OCI-LY1 (cell line): ENCODE data around the gene BNIP2.

ENCODE experiments used
- EZH2 ChIP-seq: fragments of 200-600 bp; sonication (generic), shearing (Covaris generic); IDR thresholded peaks from 2 replicates; pipeline ENCODE4 v1.8.0; 2017; ENCODE audit warnings: borderline replicate concordance, mixed run types, mild to moderate bottlenecking, antibody characterized with exemption, low read length, moderate library complexity, mixed read lengths
- TF ChIP-seq, protein P1 (sequence below): fragments of 200-600 bp; sonication (generic), shearing (Covaris generic); IDR thresholded peaks from 2 replicates; pipeline ENCODE4 v1.5.1; 2017; ENCODE audit warnings: mild to moderate bottlenecking, antibody characterized with exemption, low read length, moderate library complexity, mixed read lengths

DNA sequence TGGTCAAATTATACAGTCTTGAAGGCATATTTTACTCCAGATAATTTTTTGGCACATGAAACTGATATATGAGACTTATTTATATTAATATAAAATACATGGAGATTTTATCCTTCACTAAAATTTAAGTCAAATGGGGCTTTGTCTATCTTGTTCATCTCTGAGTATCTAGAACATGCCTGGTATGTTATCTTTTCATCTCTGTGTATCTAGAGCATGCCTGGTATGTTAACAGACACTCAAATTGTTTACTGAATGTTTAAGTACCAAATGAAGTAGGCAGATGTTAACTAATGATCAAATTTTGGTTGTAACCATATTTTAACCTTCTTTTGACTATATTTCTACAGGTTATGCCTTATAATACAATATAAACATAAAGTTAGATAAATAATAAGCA is 39.5 kb downstream of the BNIP2 start:
- TF ChIP-seq, protein P1, sequence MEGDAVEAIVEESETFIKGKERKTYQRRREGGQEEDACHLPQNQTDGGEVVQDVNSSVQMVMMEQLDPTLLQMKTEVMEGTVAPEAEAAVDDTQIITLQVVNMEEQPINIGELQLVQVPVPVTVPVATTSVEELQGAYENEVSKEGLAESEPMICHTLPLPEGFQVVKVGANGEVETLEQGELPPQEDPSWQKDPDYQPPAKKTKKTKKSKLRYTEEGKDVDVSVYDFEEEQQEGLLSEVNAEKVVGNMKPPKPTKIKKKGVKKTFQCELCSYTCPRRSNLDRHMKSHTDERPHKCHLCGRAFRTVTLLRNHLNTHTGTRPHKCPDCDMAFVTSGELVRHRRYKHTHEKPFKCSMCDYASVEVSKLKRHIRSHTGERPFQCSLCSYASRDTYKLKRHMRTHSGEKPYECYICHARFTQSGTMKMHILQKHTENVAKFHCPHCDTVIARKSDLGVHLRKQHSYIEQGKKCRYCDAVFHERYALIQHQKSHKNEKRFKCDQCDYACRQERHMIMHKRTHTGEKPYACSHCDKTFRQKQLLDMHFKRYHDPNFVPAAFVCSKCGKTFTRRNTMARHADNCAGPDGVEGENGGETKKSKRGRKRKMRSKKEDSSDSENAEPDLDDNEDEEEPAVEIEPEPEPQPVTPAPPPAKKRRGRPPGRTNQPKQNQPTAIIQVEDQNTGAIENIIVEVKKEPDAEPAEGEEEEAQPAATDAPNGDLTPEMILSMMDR = no peak
- TF ChIP-seq EZH2 = no peak
